Naive thymus-derived CD8-positive, alpha-beta T cell (primary cell): ENCODE data around the gene CSNK2A1. TPM values are rescaled to one million over a fixed set of nuclear protein-coding genes. Genes with fewer than 3 reads are reported as not detected.
"Not testable (repeated sequence)": the region's sequence is repeated elsewhere in the genome, so short reads cannot be mapped to it uniquely, and the experiment has no call there.

ENCODE experiments used
- ATAC-seq, 2 donors: fragments of 150-1000 bp; cut with Tn5 transposase in 1 of 2; sonication (Bioruptor Pico), chemical (Tn5 transposase) in 1 of 2; 1 replicate in 1 of 2; 2 replicates in 1 of 2; pipeline ENCODE4 v1.10.0; 2021; ENCODE audit warnings: mild to moderate bottlenecking in 2 of 2, moderate library complexity in 2 of 2
- POLR2A ChIA-PET: fragments of 350-600 bp; sonication (Branson Sonifier 250); formaldehyde crosslinking; loops from one replicate; lab custom pipeline; 2021; ENCODE audit warnings: antibody characterized with exemption; lab: Charles Lee
- DNase-seq, 10 donors: peaks; one replicate each; pipeline versions ENCODE4 v3.0.0 to v3.0.0-alpha.2; 2020 to 2022
- H3K27ac Mint-ChIP-seq, 10 donors: one replicate each; pipeline ENCODE4 v1.8.0; 2020 to 2022; ENCODE audit warnings: mild to moderate bottlenecking in 10 of 10, mixed read lengths in 10 of 10, moderate library complexity in 4 of 10, inconsistent platforms in 1 of 10
- H3K27me3 Mint-ChIP-seq, 5 donors: one replicate each; pipeline ENCODE4 v1.8.0; 2021 to 2022; ENCODE audit warnings: mixed read lengths in 5 of 5
- H3K36me3 Mint-ChIP-seq, 3 donors: one replicate each; pipeline ENCODE4 v1.8.0; 2020 to 2022; ENCODE audit warnings: mixed read lengths in 3 of 3, mild to moderate bottlenecking in 2 of 3, inconsistent platforms in 1 of 3
- H3K4me1 Mint-ChIP-seq, 4 donors: one replicate each; pipeline ENCODE4 v1.8.0; 2021 to 2022; ENCODE audit warnings: mixed read lengths in 4 of 4
- H3K4me3 Mint-ChIP-seq, 10 donors: one replicate each; pipeline ENCODE4 v1.8.0; 2020 to 2022; ENCODE audit warnings: mild to moderate bottlenecking in 10 of 10, mixed read lengths in 10 of 10, moderate library complexity in 6 of 10, inconsistent platforms in 1 of 10
- H3K9me3 Mint-ChIP-seq, 9 donors: one replicate each; pipeline ENCODE4 v1.8.0; 2020 to 2022; ENCODE audit warnings: mixed read lengths in 9 of 9, mild to moderate bottlenecking in 3 of 9, inconsistent platforms in 1 of 9, moderate library complexity in 1 of 9
- polyA plus RNA-seq, 3 donors: library from polyadenylated mRNA; unstranded; fragments of 300-500 nt; fragmentation: Illumina TruSeq; gene quantifications; one replicate each; pipeline ENCODE4 v1.2.3, GENCODE V29; 2021
- total RNA-seq, 8 experiments: library from RNA in 2 of 8; stranded (reverse) in 2 of 8; gene quantifications; one replicate each; pipeline ENCODE4 v1.2.3 and lab custom pipeline; 2021 to 2026

The CSNK2A1 gene
- total and polyA plus RNA-seq, 5 experiments from 2014 or later: 49.6 to 93.8 (median 52.0) TPM

GRCh38 chr20:458776-459175 lies 84.8 kb downstream of the CSNK2A1 start:
- POLR2A ChIA-PET: no interaction called here
- Mint-ChIP-seq H3K4me1 (peaks cover 13 to 57% (median 52%) of the 10 kb centered on the region in 4 donors), H3K27me3 (no peaks in the 10 kb centered on the region), H3K27ac (no peak overlapping the region), H3K4me3 (peak overlapping the region in 2 of 10 donors; percentile 7 to 22), H3K9me3 (no peaks in the 10 kb centered on the region), H3K36me3 (peaks cover 0 to 11% (median 0%) of the 10 kb centered on the region in 3 donors)
- ATAC-seq: no peak
- no peak for DNase-seq

- ATAC-seq (no peak), DNase-seq (no peak)
- Mint-ChIP-seq H3K9me3 (no peaks in the 10 kb centered on the region), H3K27ac (no peak overlapping the region), H3K36me3 (peaks cover 0 to 18% (median 0%) of the 10 kb centered on the region in 3 donors), H3K4me3 (no peak overlapping the region), H3K27me3 (no peaks in the 10 kb centered on the region), H3K4me1 (peaks cover 6 to 49% (median 34%) of the 10 kb centered on the region in 4 donors)
- POLR2A ChIA-PET: no interaction called here
Observed at GRCh38 chr20:454951-455350, 88.6 kb downstream of the CSNK2A1 start.

GRCh38 chr20:452021-452420 lies 91.6 kb downstream of the CSNK2A1 start:
- DNase-seq, POLR2A ChIA-PET, H3K4me3 Mint-ChIP-seq, ATAC-seq, H3K9me3 Mint-ChIP-seq, H3K27me3 Mint-ChIP-seq: not testable (repeated sequence)
- H3K36me3 Mint-ChIP-seq: peaks cover 0 to 18% (median 0%) of the 10 kb centered on the region in 3 donors
- peak overlapping the region in 1 of 10 donors; percentile 15 for H3K27ac Mint-ChIP-seq
- H3K4me1 Mint-ChIP-seq: peaks cover 2 to 33% (median 13%) of the 10 kb centered on the region in 4 donors

DNA sequence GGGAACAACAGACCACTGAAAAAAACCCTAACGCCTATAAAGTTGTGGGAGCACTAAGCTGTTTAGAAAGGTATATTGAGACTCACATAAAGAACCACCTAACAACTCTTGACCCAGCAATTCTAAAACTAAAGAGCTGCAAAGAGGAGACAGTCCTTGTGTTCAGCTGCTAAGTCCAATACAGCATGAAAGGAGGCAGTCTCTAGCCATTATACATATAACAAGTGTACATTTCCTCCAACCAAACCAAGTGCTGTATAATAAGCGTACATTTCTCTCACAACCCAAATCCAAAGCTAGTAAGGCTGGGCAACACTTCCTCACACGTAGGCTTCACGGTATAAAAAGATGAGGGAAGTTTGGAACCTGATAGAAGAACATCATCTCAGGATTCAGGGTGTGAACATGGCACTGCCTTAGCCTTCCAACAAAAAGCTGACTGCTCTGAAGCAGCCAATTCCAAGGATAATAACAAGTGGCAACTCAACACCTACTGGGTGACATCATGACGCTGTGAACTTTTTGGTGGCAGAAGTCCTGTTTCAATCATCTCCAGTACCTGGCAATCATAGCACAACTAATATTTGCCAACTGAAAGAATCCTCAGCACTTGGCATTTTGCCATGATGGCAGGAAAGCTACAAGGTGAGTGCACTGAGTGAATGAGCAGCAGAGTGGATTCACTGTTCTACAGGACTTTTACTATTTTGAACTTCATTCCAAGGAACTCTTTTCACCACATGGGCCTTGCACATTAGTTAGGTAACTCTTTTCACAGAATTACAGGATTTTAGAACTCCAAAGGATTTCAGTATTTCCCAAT lies 97.9 kb downstream of the CSNK2A1 start:
- Mint-ChIP-seq H3K9me3 (no peaks in the 10 kb centered on the region), H3K4me3 (no peak overlapping the region), H3K27me3 (no peaks in the 10 kb centered on the region), H3K36me3 (peaks cover 8 to 72% (median 33%) of the 10 kb centered on the region in 3 donors), H3K4me1 (peaks cover 0 to 16% (median 9%) of the 10 kb centered on the region in 4 donors), H3K27ac (no peak overlapping the region)
- ATAC-seq (no peak), DNase-seq (no peak)
- POLR2A ChIA-PET: no interaction called here

GRCh38 chr20:444862-445426 lies 98.6 kb downstream of the CSNK2A1 start:
- peaks cover 4 to 17% (median 9%) of the 10 kb centered on the region in 4 donors for H3K4me1 Mint-ChIP-seq
- H3K4me3 Mint-ChIP-seq: no peak overlapping the region
- H3K9me3 Mint-ChIP-seq: no peaks in the 10 kb centered on the region
- ATAC-seq (no peak), DNase-seq (no peak)
- H3K27me3 Mint-ChIP-seq: no peaks in the 10 kb centered on the region
- peak overlapping the region in 1 of 10 donors; percentile 41 for H3K27ac Mint-ChIP-seq
- H3K36me3 Mint-ChIP-seq: peaks cover 8 to 76% (median 41%) of the 10 kb centered on the region in 3 donors
- POLR2A ChIA-PET: no interaction called here

DNA sequence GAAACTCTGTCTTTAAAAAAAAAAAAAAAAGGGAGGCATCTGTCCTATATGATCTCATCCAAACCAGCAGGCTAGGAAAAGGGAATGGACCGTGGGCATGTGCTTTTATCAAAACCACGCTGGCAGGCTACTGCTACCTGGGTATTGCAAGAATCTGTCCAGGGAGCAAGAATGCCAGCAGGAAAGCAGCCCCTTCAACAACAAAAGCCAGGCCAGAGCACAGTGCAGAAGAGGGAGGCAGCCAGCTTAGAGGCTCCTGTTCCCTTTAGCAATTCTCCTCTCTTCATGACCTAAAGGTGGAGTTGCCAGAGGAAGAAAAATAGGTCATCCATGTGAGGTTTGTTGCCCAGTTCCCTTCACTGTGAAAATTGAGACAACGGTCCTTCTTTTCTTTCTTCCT lies 99.5 kb downstream of the CSNK2A1 start:
- no peak overlapping the region for H3K4me3 Mint-ChIP-seq
- DNase-seq: no peak
- H3K4me1 Mint-ChIP-seq: peaks cover 11 to 20% (median 13%) of the 10 kb centered on the region in 4 donors
- no peaks in the 10 kb centered on the region for H3K9me3 Mint-ChIP-seq
- H3K27me3 Mint-ChIP-seq: no peaks in the 10 kb centered on the region
- no peak for ATAC-seq
- POLR2A ChIA-PET: no interaction called here
- H3K27ac Mint-ChIP-seq: no peak overlapping the region
- peaks cover 8 to 79% (median 45%) of the 10 kb centered on the region in 3 donors for H3K36me3 Mint-ChIP-seq

- ATAC-seq (no peak), DNase-seq (no peak)
- no peaks in the 10 kb centered on the region for H3K27me3 Mint-ChIP-seq
- peak overlapping the region in 1 of 10 donors; percentile 29 for H3K27ac Mint-ChIP-seq
- no peak overlapping the region for H3K4me3 Mint-ChIP-seq
- no peaks in the 10 kb centered on the region for H3K9me3 Mint-ChIP-seq
- POLR2A ChIA-PET: no interaction called here
- peaks cover 19 to 28% (median 21%) of the 10 kb centered on the region in 4 donors for H3K4me1 Mint-ChIP-seq
- peaks cover 8 to 79% (median 45%) of the 10 kb centered on the region in 3 donors for H3K36me3 Mint-ChIP-seq
Observed at GRCh38 chr20:443223-443775, 100.3 kb downstream of the CSNK2A1 start.

- H3K4me3 Mint-ChIP-seq: no peak overlapping the region
- POLR2A ChIA-PET: no interaction called here
Observed at GRCh38 chr20:440636-441035, 103.0 kb downstream of the CSNK2A1 start.

GRCh38 chr20:440148-440547 lies 103.4 kb downstream of the CSNK2A1 start:
- DNase-seq (no peak), ATAC-seq (no peak)
- Mint-ChIP-seq H3K27me3 (no peaks in the 10 kb centered on the region), H3K27ac (peak overlapping the region in 2 of 10 donors; percentile 18 to 38), H3K4me1 (peaks cover 26 to 45% (median 44%) of the 10 kb centered on the region in 4 donors), H3K9me3 (no peaks in the 10 kb centered on the region), H3K36me3 (peaks cover 8 to 79% (median 44%) of the 10 kb centered on the region in 3 donors), H3K4me3 (peak overlapping the region in 4 of 10 donors; percentile 22 to 72 (median 58))
- POLR2A ChIA-PET: no interaction called here

More at GRCh38 chr20:440636-441035, 103.0 kb downstream of the CSNK2A1 start:
- Mint-ChIP-seq H3K27me3 (no peaks in the 10 kb centered on the region), H3K27ac (no peak overlapping the region), H3K36me3 (peaks cover 8 to 79% (median 40%) of the 10 kb centered on the region in 3 donors), H3K9me3 (no peaks in the 10 kb centered on the region), H3K4me1 (peaks cover 25 to 41% (median 40%) of the 10 kb centered on the region in 4 donors)
- no peak for ATAC-seq
- DNase-seq: no peak

GRCh38 chr20:438571-439469 lies 104.8 kb downstream of the CSNK2A1 start:
- H3K4me1 Mint-ChIP-seq: peaks cover 31 to 57% (median 56%) of the 10 kb centered on the region in 4 donors
- peak; percentile 91 to 93 for ATAC-seq
- H3K27me3 Mint-ChIP-seq: no peaks in the 10 kb centered on the region
- peaks cover 8 to 71% (median 39%) of the 10 kb centered on the region in 3 donors for H3K36me3 Mint-ChIP-seq
- no peaks in the 10 kb centered on the region for H3K9me3 Mint-ChIP-seq
- peak in 9 of 10 donors; percentile 40 to 79 (median 62) for DNase-seq
- peak overlapping the region; percentile 66 to 90 (median 80) for H3K4me3 Mint-ChIP-seq
- POLR2A ChIA-PET: interaction anchor here (0.6 to 2.0 kb wide), 7 partner anchors 23 to 84 kb away, joined by 3 to 13 read pairs (median 3); partner anchors contain the start of genes RBCK1 and TBC1D20
- H3K27ac Mint-ChIP-seq: peak overlapping the region; percentile 21 to 87 (median 64)

DNA sequence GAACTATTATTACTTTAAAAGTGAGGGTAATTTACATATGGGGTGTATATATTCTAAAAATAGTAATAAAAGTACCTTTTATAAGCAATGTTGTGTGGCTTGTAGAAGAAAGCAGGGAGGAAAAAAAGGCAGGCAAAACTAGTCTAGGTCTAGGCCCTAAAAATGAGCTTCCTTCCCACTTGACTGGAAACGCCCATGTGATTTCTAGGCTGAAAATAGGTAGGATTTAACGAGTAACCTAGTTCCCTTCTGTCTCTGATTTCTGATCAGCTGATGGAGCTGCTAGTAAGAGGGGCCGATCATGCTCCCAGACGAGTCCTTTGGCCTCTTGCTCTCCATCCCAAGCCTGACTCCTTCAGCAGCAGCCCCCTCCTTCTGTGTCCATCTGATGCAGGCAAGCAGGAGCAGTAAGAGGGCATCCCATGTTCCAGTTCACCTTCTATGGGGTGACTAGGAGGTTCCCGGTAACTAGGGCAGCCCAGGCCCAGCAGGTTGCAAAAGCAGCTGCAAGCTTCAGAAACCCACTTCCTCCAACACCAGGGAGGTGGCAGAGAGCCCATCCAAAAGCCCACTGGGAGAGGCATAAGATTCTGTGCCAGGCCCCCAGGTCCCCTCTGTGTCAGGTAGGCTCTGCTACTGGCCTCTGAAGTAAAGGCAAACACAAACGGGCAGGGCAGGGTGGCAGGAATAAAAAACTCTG lies 105.7 kb downstream of the CSNK2A1 start:
- H3K27me3 Mint-ChIP-seq: no peaks in the 10 kb centered on the region
- ATAC-seq (peak; percentile 14 to 19), DNase-seq (peak in 2 of 10 donors; percentile 7 to 20)
- H3K27ac Mint-ChIP-seq: peak overlapping the region in 5 of 10 donors; percentile 49 to 79 (median 71)
- POLR2A ChIA-PET: interaction anchor here (0.6 to 2.0 kb wide), 7 partner anchors 24 to 83 kb away, joined by 3 to 13 read pairs (median 3); partner anchors contain the start of genes RBCK1 and TBC1D20
- no peaks in the 10 kb centered on the region for H3K9me3 Mint-ChIP-seq
- H3K4me1 Mint-ChIP-seq: peaks cover 39 to 66% (median 65%) of the 10 kb centered on the region in 4 donors
- H3K4me3 Mint-ChIP-seq: peak overlapping the region; percentile 66 to 90 (median 80)
- peaks cover 8 to 62% (median 39%) of the 10 kb centered on the region in 3 donors for H3K36me3 Mint-ChIP-seq
